ENCODE measurements around the gene AGFG2.

DNA sequence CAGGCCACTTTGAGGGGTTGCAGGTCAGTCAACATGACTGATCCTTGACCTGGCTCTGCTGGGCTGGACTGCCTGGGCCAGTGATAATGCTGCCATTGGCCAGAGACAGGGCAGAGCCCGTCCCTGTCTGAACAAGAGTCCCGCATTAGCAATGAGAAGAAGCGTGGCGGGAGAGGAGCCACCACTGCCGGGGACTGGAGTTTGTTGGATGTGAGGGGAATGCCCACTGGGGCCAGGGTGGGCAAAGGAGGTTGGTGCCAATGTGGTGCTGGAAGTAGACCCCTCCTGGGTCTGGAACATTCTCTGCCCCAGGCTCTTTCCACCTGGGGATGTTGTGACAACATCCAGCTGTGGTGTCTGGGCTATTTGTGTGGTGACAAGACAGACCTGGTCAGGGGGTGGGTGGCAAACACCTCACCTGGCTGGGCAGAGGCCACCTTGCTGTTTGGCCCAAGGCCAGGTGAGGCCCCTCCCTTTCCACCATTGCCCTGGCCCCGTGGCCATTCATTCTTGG is 27.1 kb downstream of the AGFG2 start:
- TF ChIP-seq JUNB (IDR thresholded peaks at IDR 0.05), result no peak
- TF ChIP-seq, protein P1, sequence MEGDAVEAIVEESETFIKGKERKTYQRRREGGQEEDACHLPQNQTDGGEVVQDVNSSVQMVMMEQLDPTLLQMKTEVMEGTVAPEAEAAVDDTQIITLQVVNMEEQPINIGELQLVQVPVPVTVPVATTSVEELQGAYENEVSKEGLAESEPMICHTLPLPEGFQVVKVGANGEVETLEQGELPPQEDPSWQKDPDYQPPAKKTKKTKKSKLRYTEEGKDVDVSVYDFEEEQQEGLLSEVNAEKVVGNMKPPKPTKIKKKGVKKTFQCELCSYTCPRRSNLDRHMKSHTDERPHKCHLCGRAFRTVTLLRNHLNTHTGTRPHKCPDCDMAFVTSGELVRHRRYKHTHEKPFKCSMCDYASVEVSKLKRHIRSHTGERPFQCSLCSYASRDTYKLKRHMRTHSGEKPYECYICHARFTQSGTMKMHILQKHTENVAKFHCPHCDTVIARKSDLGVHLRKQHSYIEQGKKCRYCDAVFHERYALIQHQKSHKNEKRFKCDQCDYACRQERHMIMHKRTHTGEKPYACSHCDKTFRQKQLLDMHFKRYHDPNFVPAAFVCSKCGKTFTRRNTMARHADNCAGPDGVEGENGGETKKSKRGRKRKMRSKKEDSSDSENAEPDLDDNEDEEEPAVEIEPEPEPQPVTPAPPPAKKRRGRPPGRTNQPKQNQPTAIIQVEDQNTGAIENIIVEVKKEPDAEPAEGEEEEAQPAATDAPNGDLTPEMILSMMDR (IDR thresholded peaks at IDR 0.05), result no peak
